Inferior parietal cortex (tissue), 1 donor: ENCODE measurements around the gene PRR30.
A peak's percentile ranks its signal among the peaks of the same experiment; 100 is the strongest.

Experiments
- DNase-seq: peaks from one replicate; pipeline ENCODE4 v3.0.0-alpha.2; 2016; ENCODE audit errors: extremely low spot score

The PRR30 gene

DNA sequence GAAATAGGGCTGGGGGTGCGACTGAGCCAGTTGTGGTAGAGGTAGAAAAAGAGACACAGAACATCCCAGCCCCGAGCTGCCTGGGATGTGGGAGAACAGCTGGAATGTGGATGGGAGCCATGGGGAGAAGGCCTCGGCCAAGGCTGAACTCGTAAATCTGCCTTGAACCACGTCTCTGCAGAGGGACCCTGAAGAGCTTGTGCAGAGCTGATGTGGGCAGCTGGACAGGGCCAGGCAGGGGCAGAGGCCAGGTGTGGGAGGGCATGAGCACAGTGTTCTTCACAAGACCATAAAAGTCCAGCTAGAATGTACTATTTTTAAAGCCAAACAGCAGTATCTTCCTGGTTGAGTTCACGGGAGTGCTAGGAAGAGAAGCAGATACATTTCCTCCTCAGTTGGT lies 15.3 kb upstream of the PRR30 start:
- DNase-seq = no peak

DNA sequence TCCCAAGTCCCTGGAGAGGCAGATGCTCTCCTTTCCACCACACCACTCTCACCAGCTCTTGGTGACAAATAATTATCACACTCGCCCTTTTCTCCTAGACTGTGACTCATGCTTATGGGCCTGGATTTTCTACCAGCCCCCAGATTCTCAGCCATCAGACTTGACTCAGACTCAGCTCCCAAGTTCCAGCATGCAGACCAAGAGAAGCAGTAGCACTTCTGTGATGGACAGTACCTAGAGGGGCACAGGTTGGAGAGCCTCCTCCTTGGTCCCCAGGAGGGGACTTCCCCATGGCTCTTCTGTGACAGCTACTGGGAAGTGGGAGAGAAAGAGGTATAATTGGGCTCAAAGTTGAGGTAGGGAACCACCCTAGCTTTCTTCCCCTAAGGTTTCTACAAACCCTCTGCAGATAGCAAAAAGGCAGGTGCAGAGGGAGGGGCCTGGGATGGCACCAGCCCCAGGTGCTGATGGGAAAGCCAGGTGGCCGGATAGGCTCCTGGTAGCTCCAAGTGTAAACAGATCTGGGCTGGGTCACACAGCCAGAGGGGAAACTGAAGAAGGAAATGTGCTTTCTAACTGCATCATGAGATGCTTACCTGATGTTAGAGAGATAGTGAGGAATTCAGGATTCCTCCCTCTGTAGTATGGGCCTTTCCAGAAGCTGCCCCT lies 13.7 kb upstream of the PRR30 start:
- DNase-seq = no peak

DNA sequence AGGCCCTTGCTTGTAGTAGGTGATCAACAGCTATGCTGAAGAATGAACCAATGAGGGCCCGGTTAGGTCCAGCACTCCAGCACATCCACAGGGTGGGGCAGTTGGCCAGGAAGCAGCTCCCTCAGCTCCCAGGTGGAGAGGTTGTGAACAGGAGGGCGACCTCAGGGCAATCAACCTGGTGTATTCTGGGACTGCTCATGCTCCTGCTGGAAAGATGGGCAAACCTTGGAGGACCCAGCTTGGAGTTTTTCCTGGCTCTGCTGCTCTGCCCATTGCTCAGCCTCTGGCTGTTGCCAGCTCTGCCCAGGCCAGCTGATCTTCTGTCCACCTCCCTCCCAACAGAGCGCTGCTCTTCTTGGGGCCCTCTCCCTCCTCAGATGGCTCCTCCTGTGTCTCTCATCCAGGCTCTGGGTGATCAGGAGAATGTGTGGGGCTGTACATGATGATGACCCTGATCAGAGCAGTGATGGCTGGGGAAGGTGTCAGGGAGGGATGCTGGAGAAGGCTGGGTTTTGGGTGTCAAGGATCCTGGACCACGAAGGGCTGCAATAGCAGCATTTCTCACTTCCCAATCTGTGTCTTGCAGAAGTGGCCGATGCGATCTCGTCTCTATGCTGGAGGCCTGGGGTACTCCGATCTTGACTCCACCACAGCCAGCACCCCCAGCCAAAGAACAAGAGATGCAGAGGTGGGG lies 13.0 kb upstream of the PRR30 start:
- no peak for DNase-seq

DNA sequence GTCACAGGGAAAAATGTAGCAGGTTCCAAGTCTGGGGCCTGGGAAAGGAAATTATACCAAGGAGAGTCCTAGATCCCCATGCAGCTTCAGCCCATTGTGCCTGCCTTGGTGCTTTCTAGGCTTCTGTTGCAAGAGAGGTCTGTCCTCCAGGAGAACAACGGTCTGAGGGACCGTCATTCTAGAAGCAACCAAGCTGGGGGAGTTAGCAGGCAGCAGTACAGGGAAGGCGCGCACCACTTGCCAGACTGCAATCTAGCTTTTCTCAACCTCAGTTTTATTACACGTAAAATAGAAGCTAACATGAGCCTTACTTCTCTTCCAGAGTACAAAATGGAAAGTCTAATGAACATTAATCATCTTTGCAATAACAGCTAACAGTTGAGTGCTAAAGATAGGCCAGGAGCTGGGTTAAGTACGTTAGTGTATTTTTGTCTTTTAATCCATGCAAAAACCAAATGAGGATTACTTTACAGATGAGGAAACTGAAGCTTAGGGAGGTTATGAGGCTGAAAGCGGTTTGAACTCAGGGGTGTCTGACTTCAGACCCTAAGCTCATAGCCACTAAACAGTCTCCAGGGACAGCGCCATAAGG lies 11.5 kb upstream of the PRR30 start:
- DNase-seq = no peak

DNA sequence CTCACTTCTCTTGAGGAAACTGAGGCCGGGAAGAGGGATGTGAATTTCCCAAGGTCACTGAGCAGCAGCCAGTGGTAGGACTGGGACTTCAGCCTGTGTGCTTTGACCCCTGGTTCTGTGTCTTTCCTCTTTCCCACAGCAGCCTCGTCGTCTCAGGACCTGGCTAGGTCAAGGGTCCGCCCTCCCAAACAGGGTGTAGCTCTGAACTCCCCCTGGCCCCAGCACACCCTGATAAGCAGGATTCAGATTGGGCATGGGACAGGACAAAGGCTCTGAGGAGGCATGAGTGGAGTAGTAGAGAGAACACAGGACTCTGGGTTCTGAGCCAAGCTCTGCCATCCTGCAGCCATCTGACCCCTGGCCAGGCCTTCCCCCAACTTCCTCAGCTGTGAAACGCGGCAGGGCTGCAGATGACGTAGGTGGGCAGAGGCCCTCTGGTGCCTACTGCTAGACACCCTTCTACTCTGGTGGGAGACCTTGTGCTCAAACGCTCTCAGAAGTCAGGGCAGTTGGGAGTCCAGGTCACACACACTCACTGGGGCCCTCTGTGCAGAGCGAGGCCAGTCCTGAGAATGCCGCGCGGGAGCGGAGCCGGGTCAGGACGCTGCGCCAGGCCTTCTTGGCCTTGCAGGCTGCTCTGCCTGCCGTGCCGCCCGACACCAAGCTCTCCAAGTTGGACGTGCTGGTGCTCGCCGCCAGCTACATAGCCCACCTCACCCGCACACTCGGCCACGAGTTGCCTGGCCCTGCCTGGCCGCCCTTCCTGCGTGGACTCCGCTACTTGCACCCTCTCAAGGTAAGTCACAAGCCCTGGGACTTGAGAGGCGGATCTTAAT lies 10.6 kb upstream of the PRR30 start:
- DNase-seq = no peak

DNA sequence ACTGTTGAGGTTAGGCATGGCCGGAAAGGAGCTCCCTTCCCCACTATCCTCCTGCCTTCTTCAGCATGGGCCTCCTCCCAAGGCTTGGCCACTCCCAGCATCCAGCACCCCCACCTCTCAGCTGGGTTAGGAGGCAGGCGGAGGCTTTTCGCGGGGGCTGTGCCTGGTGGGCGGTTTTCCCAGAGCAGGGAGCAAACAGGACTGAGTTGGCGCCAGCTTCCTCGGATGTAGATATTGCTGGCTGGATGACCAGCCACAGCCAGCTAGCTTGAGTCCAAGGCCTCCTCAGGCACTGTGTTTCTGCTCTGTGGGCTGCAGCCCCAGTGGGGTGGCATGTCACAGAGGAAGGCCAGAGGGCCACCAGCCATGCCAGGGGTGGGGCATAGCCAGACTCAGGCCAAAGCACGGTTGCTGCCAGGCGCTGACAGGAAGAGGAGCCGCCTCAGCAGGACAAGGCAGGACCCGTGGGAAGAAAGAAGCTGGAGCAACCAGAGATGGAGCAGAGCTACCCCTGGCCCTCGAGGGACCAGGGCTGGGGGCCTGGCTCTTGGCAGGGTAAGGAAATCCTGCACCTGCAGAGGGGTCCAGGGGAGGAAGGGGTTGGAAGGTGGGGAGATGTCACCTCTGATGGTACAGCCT lies 9.7 kb upstream of the PRR30 start, which contains the start of gene TCF23:
TCF23 (plus strand) TSS at position 204 of the 639 bp plus-strand sequence; CDS start at position 334, 130 bp downstream.
- no peak for DNase-seq

DNA sequence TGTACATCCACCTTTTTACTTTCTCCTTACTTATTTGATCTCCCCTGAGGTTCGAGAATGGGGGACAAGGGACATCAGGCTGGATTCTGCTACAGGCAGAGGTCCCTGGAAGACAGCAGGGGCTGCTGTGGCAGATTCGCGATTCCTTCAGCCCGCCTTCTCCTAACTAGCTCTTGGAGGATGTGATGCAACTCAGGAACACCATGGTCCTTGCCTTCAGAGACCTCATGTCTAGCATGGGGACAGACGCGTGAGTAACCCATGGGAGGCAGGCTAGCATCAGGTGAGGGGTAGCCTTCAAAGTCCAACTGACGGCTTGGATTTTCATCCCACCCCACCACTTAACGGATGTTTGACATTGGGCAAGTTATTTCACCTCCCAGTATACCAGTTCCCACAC lies 8.7 kb upstream of the PRR30 start:
- DNase-seq = no peak

DNA sequence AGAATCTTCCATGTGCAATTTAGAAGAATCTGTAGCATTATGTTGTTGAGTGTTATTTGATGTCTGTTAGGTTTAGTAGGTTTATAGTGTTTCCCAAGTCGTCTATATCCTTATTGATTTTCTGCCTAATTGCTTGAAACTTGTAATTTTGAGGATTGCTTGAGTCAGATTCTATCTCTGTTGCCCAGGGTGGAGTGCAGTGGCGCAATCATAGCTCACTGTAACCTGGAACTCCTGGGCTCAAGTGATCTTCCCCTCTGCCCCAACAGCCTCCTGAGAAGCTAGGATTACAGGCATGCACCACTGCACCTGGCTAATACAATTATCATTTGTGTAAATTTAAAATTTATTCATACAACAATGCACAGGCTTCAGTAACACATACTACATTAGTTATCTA lies 6.5 kb upstream of the PRR30 start:
- DNase-seq = no peak

DNA sequence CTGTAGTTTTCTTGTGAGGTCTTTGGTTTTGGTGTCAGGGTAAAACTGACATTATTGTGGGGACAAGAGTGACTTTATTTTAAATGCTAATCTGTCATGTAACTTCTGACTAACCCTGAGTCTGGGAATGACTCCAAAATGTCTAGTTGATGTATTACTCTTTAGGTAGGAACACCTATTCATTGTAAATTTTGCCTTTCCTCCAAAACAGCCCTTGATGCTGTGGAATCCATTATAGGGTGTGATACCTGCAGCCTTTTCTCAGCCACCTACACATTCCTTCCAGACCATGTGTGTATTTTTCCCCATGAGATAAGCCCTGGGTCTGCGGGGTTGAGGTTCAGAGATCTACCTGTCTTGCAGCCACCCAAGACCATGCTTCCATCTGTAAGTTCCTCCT lies 4.1 kb upstream of the PRR30 start:
- no peak for DNase-seq

DNA sequence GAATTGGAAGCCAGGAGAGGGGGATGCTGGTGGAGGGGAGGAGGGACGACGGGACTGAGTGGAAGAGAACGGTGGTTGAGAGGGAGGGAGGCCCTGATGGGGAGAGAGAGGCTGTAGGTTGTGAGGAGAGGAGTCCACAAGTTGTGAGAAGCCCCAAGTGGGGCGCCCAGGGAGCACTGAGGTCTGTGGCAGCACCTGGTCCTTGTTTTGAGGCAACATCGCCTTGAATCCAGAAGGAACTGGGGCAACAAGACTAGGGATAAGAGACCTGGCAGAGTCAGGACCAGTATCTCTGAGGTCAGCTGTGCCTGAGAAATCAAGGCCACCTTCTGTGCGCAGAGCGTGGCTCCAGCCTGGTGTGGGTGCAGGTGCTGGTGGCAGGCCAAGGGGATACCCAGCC lies 1.1 kb downstream of the PRR30 start:
- no peak for DNase-seq

DNA sequence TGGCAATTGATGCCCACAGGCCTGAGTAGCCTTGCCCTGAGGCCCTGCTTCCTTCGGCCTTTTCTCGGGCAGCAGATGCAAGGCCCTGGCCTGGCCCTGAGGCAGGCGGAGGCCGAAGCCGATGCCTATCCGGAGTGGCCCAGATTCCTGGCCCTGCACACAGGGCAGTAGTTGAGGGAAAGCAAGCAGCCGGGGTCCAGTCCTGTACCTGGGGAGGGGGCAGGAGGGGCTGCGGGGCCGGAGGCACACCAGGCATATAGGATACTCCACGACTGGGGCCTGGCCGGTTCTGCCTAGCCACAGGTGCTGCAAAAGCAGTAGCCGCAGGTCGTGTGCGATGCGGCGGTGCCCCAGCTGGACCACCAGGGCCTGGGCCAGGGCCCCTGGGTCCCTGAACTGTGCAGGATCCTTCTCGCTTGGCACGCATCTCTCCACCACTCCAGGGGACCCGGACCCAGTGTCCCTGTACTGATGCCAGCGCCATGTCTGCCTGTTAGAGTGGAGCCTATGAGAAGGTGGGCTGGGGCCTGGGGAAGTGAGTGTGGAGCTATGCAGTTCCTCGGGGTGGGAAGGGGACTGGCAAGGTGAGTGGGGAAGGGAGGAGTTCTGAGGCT lies 1.8 kb downstream of the PRR30 start:
- DNase-seq = no peak

DNA sequence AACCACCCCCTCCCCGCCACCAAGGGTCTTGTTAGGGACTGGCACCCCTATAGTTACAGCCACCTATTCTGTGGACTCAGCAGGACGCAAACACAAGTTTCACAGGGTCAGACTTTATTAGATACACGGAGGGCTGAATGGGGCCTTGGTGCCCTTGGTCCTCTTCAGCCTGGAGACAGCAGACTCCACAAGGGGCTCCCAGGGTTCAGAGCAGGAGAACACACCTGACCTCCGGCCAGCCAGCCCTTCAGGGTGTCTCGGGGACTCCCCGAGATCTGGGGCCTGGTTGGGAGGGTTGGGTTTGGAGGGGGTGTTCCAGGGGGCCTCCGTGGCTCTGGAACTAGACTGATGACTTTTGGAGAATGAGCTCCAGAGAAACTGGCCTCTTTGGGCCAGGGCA lies 2.5 kb downstream of the PRR30 start:
- DNase-seq = no peak

DNA sequence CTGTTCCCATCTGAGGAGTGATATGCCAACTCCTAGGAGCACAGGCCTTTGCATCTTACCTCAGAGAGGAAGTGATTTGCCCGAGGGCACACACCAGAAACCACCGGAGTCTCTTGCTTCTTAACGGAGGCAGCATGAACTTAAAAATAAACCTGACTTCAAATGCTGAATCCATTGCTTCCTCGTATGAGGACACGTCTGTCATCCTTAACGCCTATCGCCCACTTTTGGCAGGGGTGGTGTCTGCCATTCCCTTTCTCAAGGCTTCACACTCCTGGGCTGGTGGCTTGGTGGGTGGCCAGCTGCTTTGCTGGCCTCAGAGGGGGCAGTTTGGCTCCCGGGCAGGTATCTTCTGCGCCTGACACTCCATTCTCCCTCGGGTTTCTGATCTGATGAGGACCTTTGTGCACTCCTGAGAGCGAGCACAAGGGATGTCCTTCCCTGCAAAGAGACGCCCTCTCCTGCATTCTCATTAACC lies 3.7 kb downstream of the PRR30 start:
- DNase-seq = no peak

DNA sequence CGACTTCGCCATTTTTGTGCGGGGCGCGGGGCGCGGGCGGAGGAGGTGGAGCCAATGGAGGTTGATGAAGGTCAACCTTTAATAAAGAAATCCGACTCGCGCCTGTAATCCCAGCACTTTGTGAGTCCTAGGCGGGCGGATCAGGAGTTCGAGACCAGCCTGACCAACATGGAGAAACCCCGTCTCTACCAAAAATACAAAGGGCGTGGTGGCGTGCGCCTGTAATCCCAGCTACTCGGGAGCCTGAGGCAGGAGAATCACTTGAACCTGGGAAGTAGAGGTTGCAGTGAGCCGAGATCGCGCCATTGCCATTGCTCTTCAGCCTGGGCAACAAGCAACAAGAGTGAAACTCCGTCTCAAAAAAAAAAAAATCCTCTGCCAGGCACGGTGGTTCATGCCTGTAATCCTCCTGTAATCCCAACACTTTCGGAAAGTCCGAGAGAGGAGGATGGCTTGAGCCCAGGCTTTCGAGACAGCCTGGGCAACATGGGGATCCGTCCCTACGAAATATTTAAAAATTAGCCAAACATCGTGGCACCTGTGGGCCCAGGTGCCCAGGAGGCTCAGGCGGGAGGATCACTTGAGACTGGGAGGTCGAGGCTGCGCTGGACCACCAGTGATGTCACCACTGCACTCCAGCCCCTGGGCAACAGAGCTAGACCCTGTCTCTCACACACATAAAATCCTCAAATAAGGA lies 4.3 kb downstream of the PRR30 start:
- no peak for DNase-seq

DNA sequence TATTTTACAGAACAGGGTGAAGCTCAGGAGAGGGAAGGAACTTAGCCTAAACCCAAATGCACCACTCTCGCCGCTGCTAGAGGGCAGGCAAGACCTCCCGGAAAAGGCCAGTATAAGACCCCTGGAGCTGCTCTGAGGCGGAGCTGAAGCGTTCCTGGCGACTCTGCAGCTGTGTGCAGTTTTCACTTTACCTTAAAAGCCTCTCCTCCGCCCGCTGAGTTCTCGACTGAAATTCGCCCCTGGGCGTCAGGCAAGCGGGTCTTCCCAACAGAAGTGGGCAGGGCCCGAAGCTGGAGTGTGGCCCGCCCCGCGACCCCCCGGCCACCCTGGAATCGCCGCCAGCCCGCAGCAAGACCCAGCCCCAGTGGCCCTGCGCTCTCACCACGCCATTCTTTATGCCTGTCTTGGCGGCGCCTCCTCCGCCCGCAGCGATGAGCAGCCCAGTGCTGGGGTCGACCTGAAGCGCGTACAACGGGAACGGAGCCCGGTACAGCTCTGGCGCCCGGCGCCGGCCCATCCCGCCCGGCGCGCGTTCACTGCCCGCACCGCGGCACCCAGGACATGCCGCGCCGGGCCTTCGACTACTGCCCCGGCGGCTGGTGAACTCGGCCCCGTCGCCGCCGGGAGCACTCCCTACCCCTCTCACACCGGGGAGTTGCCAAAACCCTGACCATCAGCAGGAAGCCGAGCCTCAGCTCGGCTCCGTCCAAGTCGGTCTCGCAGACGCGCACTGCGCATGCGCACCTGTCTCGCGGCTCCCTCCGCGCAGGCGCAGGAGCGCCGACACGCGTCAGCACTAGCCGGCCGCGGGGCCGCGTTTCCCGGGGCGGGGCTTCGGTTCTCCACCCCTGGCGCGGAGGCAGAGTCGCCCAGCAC lies 5.1 kb downstream of the PRR30 start, which contains the start of gene PREB:
PREB (minus strand) TSS at position 732 of the 876 bp plus-strand sequence; CDS start at position 517, 215 bp downstream.
- peak; percentile 99 for DNase-seq

DNA sequence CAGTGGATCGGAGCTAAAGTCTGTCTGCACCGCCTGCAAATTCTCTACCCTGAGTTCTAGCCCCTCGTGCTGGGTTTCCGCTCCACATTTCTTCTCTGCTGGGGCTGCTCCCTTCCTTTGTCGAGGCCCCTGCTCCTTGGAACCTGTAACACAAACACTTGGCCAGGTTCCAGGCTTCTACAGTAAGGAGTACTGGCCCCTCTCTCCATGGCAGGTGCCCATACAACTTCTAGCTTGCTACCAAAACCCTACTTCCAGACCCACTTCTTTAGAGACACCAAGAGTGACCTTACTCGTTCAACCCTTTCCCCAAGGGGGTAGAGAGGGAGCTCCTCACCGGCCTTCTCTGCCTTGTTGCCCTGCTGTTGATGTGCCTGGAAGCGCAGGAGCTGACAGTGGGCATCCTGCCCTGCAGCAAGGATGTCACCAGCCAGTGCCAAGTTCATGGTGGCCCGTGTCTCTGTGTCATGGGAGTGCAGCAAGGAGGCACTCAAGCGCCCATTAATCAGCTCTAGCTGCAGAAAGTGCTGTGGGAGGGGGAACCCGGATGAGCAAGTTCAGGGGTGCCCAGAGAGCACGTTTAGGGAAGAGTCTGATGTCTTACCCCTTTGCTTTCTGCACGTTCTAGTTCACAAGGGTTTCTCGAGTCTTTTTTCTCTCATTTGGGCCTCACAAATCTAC lies 5.9 kb downstream of the PRR30 start:
- no peak for DNase-seq

DNA sequence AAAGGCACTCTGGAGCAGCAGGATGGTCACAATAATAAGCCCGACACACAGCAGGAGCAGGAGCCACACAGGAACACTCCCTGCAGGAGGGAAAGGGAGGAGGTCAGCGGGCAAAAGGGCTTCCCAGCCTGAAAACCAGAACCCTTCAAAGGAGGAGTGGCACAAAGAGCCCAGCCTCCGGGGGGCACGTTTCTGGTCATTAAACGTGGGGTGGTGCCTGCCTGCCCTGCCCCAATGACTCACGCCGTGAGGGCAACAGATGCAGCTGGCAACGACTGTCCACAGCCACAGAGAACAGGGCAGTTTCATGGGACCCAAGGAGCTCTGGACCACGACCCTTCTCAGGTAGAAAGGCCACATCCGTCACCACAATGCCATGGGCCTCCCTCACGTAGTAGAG lies 7.8 kb downstream of the PRR30 start:
- DNase-seq = no peak

DNA sequence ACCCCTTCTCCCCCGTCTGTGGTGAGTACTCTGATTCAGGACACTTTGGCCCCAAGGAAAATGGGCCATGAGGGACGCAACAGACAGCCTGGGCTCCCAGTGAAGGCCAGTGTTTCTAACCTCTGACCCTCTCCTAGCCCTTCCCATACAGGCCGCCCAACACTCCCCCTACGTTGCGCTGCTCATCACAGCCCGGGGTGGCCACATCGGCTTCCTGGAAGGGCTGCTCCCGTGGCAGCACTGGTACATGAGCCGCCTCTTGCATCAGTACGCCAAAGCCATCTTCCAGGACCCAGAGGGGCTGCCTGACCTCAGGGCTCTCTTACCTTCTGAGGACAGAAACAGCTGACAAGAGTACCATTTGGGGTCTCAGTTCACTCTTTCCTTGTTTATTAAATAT lies 8.8 kb downstream of the PRR30 start:
- no peak for DNase-seq
